Measurements from ENCODE around the gene EVPLL.
"Not testable (repeated sequence)": the region's sequence is repeated elsewhere in the genome, so short reads cannot be mapped to it uniquely, and the experiment has no call there.

DNA sequence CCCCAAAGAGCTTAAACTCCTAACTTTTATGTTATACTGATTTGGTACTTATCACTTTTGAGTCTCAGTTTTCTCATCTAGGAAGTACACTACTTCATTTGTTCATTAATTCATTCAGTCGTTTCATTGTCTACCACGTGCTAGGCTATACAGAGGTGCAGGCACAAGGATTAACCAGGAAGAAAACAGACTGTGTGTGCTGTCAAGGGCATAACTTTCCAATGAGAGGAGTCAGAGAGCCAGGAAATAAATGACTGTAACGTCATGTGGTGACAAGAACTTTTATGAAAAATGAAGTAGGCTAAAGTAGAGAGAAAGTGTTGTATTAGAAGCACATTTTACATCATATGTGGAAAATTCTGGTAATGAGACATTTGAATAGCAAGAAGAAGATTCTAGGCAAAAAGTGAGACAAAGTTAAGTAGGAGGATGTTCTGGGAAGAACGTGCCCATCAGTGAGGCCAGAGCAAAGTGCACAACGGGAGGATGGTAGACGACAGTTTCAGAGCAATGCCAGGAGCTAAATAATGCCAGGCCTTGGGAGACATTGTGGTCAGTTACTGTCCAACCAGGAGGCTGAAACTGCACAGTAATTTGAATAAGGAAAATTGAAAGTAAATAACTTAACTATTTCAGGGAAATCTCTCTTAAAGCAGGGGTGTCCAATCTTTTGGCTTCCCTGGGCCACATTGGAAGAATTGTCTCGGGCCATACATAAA is 24.5 kb downstream of the EVPLL start:
- not testable (repeated sequence) for TF ChIP-seq POLR2A (IDR thresholded peaks at IDR 0.05)
- TF ChIP-seq, protein P1, sequence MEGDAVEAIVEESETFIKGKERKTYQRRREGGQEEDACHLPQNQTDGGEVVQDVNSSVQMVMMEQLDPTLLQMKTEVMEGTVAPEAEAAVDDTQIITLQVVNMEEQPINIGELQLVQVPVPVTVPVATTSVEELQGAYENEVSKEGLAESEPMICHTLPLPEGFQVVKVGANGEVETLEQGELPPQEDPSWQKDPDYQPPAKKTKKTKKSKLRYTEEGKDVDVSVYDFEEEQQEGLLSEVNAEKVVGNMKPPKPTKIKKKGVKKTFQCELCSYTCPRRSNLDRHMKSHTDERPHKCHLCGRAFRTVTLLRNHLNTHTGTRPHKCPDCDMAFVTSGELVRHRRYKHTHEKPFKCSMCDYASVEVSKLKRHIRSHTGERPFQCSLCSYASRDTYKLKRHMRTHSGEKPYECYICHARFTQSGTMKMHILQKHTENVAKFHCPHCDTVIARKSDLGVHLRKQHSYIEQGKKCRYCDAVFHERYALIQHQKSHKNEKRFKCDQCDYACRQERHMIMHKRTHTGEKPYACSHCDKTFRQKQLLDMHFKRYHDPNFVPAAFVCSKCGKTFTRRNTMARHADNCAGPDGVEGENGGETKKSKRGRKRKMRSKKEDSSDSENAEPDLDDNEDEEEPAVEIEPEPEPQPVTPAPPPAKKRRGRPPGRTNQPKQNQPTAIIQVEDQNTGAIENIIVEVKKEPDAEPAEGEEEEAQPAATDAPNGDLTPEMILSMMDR (IDR thresholded peaks at IDR 0.05): not testable (repeated sequence)
